Stimulated activated CD4-positive, alpha-beta T cell treated with anti-CD3 and anti-CD28 coated beads, Interleukin-12 subunit alpha, Interleukin-12 subunit beta, amount 100 ng/mL, for 4 hours (primary cell): ENCODE results near the gene PCDHAC2.

Experiments
- DNase-seq: peaks from one replicate; pipeline ENCODE4 v3.0.0-alpha.2; 2020

The PCDHAC2 gene

GRCh38 chr5:140989254-140990020, 23.2 kb downstream of the PCDHAC2 start:
- DNase-seq: no peak

- DNase-seq: no peak
Observed at GRCh38 chr5:140992828-140993227, 26.6 kb downstream of the PCDHAC2 start.

DNA sequence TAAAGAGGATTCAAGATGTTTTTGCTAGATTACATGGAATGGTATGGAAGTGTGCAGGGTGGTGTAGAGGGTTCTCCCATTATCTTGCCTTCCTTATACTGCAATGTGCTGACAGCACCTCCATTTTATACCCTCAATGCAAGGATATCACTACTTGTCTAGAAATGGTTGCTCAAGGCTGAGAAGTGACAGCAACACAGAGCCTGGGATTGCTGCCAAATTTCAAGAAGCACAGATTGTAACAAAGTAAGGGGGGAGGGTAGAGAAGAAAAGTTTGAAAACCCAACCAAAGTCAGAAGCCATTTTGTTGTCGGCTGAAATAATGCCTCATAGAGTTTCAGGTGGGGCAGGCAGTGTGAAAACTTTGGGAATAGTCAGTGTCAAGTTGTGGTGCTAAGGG, 29.8 kb downstream of the PCDHAC2 start:
- no peak for DNase-seq

GRCh38 chr5:140998921-140999410, 32.7 kb downstream of the PCDHAC2 start:
- DNase-seq: no peak

- no peak for DNase-seq
Observed at GRCh38 chr5:141001446-141001843, 35.2 kb downstream of the PCDHAC2 start.

GRCh38 chr5:141001844-141002604, 35.7 kb downstream of the PCDHAC2 start:
- no peak for DNase-seq

GRCh38 chr5:141002605-141002965, 36.3 kb downstream of the PCDHAC2 start:
- DNase-seq: no peak

- no peak for DNase-seq
Observed at GRCh38 chr5:141003031-141003430, 36.8 kb downstream of the PCDHAC2 start.

- DNase-seq: no peak
Observed at GRCh38 chr5:141003791-141004611, 37.7 kb downstream of the PCDHAC2 start.

DNA sequence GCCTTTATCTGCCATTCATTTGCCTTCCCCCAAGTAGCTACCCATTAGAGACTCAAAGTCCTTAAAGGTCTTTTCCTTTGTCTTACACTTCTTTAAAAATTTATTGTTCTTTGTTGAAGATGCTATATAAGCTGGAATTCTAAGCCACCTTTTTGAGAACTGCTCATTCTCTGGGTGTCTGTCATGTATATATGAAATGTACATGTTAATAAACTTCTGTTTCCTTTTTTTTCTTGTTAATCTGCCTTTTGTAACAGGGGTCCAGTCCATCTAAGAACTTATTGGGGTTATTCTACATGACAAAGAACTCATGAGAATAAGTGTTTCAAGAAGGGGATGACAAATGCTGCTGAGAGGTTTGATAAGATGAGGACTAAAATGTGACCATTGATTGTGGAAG, 41.5 kb downstream of the PCDHAC2 start:
- no peak for DNase-seq

DNA sequence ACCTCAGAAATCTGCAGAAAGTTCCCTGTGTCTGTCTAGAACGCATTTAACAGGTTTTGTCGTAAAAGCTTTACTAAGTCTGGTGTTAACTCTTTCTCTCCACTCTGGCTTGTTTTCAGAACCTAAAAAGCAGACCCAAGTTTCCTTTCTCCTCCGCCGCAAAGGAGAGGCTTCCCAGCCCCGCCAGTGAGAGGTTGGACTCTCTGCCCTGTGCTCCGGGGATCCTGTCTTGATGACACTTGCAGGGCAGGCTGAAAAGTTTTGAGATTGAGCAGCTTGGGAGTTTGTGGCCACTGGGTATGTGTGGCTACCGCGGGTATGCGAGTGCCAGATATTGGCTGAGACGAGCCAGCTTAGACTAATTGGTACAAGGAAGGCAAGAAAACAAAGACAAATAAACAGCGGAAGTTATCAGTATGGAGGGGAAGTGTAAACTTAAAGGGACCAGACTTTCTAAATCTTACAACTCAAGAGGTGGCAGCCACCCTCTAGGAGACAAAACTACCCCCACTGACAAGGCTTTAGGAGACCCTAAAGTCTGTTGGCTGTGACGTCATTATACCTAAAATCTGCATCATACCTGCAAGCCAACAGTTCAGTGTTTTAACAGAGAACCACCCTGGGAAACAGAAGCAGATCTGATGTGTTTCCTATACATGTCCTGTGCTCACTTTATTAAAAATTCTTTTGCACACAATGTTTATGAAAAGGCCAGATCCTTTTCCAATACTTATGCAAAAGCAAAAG, 43.9 kb downstream of the PCDHAC2 start:
- no peak for DNase-seq

DNA sequence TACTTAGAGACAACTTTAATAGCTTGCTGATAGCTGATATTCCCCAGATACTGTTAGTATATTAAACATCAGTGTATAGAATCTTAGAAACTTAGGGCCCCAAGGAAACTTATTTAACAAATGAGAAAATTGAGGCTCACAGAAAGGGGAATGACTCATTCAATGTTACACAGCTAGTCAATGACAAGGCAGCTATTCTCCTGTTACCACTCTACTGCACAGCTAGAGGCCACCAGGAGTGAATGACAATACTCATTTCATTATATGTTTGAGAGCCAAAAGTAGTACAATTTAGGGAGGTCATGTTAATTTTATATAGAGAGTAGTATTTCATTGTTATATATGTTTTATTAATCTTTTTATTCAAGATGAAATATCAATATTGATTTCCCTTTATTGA, 51.7 kb downstream of the PCDHAC2 start:
- no peak for DNase-seq
